ENCODE data around the gene MAEA.
"Not testable (repeated sequence)": the region's sequence is repeated elsewhere in the genome, so short reads cannot be mapped to it uniquely, and the experiment has no call there.

MAEA gene

GRCh38 chr4:1364217-1364616 is 74.5 kb downstream of the MAEA start:
- in situ Hi-C loops (cut with MboI; ENCODE audit: low sequenced_read_pairs): no loop called here

GRCh38 chr4:1364748-1365147 is 75.1 kb downstream of the MAEA start:
- in situ Hi-C loops (cut with MboI; ENCODE audit: low sequenced_read_pairs): no loop called here

- in situ Hi-C loops (cut with MboI; ENCODE audit: low sequenced_read_pairs): no loop called here
These were observed 75.8 kb downstream of the MAEA start for GRCh38 chr4:1365271-1366178.

GRCh38 chr4:1366371-1367229 is 76.9 kb downstream of the MAEA start:
- in situ Hi-C loops (cut with MboI; ENCODE audit: low sequenced_read_pairs): no loop called here

DNA sequence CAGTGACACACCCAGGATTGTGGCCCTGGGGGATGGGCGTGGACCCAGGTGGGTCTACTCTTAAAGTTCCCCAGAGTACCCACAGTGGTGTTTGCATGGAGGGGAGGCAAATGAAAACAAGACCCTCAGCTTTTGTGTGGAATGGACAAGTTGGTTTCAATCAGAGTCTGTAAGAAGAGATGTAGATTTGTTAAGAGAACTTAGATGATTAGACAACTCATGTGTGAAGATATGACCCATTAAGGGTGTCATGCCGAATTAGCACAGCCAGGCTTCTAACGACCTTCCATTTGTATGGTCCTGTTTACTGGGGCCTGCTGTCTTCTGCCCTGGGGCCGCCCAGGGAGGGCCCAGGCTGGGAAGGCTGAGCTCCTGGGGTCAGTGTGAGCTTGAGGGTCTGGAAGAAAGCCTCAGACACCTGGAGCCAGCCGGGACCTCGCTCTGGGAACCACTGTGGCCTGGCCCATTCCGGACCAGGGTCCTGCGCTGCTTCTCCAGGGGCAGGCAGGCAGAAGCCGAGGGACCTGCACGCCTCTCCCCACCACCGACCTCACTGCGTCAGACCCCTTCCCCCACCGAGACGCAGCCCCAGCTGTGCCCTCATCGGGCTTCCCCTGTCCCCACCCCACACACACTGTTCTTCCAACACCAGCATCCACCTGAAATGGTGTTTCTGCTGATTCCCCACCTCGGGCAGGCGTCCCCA is 77.7 kb downstream of the MAEA start:
- in situ Hi-C loops (cut with MboI; ENCODE audit: low sequenced_read_pairs): no loop called here

GRCh38 chr4:1367936-1368289 is 78.2 kb downstream of the MAEA start:
- in situ Hi-C loops (cut with MboI; ENCODE audit: low sequenced_read_pairs): no loop called here

- in situ Hi-C loops (cut with MboI; ENCODE audit: low sequenced_read_pairs): no loop called here
These were observed 78.9 kb downstream of the MAEA start for GRCh38 chr4:1368421-1369090.

GRCh38 chr4:1369091-1369450 is 79.4 kb downstream of the MAEA start:
- in situ Hi-C loops (cut with MboI; ENCODE audit: low sequenced_read_pairs): no loop called here

- in situ Hi-C loops (cut with MboI; ENCODE audit: low sequenced_read_pairs): no loop called here
These were observed 79.9 kb downstream of the MAEA start for GRCh38 chr4:1369479-1370079.

DNA sequence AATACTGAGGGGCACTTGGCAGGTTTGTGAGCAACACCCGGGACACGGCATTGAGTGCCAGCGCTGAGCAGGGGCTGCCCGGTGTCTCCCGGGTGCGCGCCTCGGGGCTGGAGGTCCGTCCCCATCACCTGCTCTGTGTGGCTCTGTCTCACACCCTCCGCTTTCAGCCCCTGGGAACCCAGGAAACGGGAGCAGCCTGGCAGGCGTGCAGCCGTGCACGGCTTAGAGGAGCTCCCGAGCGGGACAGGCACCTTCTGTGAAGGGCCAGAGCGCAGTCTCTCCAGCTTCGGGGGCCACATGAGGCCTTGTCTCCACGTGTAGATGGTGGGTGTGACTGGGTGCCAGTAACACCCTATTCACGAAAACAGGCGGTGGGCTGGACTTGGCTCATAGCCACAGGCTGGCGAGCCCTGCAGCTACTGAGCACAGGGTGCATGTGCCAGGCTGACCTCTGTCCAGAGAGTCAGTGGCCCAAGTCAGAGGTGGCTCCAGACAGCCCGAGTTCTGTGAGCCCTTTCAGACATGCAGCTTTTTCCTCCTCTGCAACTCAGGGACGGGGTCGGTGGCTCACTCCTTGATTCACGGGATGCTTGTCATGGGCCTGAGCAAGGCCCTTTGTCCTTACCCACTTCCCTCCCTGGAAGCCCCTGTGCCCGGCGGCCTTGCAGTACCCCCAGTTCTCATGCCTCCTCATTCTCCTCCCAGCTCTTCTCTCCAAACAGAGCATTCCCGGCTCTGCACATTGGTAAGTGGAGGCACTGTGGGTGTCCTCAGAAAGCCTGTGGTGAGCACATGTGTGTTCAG is 80.8 kb downstream of the MAEA start:
- in situ Hi-C loops (cut with MboI; ENCODE audit: low sequenced_read_pairs): no loop called here

GRCh38 chr4:1371176-1372165 is 81.8 kb downstream of the MAEA start:
- in situ Hi-C loops (cut with MboI; ENCODE audit: low sequenced_read_pairs): no loop called here

- in situ Hi-C loops (cut with MboI; ENCODE audit: low sequenced_read_pairs): not testable (repeated sequence)
These were observed 82.9 kb downstream of the MAEA start for GRCh38 chr4:1372576-1372975.

- in situ Hi-C loops (cut with MboI; ENCODE audit: low sequenced_read_pairs): no loop called here
These were observed 84.4 kb downstream of the MAEA start for GRCh38 chr4:1373892-1374705.

DNA sequence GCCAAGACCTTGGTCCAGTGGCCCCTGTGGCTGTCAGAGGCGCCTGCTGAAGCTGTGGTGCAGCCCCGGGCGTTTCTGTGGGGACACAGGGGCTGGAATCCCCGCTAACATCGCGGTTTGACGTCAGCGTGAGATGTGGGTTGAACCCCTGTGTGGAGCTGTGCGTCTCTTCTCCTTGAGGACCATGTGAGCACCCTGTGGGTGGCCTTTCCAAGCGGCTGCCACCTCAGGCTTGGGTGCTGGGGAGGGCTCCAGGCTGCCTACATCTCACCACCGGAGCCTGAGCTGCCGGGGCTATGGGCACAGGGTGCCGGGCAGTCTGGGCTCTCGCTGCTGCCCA is 85.0 kb downstream of the MAEA start:
- in situ Hi-C loops (cut with MboI; ENCODE audit: low sequenced_read_pairs): no loop called here

DNA sequence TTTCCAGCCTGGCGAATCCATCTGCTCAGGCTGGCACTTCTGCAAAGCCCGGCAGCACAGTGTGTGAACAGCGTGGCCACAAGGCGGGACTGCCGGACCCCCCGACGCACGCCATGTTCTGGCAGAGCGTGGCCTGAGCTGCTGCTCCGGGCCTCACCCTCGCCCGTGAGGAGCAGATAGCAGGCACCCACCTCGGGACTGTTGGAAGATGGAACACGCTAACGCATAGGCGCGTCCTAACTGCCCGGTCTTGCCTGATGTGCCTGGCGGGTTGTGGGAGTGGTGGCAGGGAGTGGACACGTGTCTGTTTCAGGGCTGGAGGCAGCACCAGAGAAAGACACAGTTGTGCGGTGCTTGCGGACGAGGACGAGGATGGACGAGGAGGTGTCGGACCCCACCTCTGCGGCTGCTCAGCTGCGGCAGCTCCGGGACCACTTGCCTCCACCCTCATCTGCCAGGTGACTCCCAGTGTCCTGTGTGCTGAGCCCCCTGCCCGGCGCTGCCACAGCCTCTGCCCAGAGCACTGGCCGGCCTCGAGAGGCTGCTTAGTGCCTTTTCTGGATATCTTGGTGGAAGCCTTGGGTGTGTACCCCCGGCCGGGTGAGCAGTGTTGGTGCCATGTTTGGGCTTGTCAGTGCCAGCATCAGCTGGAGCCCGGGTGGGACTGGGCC is 85.5 kb downstream of the MAEA start:
- in situ Hi-C loops (cut with MboI; ENCODE audit: low sequenced_read_pairs): no loop called here

DNA sequence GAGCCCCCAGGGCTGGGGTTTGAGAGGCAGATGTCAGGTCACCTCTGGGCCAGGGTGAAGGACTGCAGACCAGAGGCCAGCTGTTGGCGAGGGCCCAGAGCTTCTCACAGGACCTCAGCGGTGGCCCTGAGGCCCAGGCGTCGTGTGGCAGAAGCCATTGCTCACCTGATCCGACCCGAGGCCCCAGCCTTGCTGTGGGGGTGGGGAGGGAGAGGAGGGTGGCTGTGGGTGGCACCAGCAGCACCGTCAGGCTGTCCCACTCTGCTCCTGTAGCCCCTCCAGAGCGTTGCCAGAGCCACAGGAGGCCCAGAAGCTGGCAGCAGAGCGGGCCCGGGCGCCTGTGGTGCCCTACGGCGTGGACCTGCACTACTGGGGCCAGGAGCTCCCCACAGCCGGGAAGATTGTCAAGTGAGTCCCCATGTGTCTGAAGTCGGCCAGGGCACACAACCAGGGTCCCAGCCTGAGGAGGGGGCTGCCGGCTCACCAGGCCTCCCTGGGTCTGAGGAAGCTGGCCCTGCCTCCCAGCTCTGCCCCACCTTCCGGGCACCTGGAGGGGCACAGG is 86.2 kb downstream of the MAEA start:
- in situ Hi-C loops (cut with MboI; ENCODE audit: low sequenced_read_pairs): no loop called here

GRCh38 chr4:1376391-1376840 is 86.7 kb downstream of the MAEA start:
- in situ Hi-C loops (cut with MboI; ENCODE audit: low sequenced_read_pairs): no loop called here
